Fibroblast of the aortic adventitia (primary cell): ENCODE measurements around the gene ABO. TPM values are rescaled to one million over a fixed set of nuclear protein-coding genes. Genes with fewer than 3 reads are reported as not detected.
"Not testable (repeated sequence)": the region's sequence is repeated elsewhere in the genome, so short reads cannot be mapped to it uniquely, and the experiment has no call there.

Experiments used
- DNase-seq: peaks from one replicate; pipeline ENCODE4 v3.0.0-alpha.2; 2010; ENCODE audit warnings: low read depth
- H3K4me3 ChIP-seq: 2 replicates; pipeline ENCODE4 v1.5.1; 2011; ENCODE audit warnings: low read depth, mild to moderate bottlenecking, control low read depth, low read length, moderate library complexity
- total RNA-seq: library from RNA; depleted of rRNA; stranded (reverse); fragments of >200 nt; gene quantifications from 2 replicates; pipeline ENCODE4 v1.2.3, GENCODE V29; 2012; ENCODE audit warnings: low replicate concordance
- TF ChIP-seq, protein P1 (sequence below): IDR thresholded peaks from 2 replicates; pipeline ENCODE4 v1.5.1; 2011; ENCODE audit warnings: mild to moderate bottlenecking, low read length, control low read depth, inconsistent platforms; ENCODE audit not compliant: insufficient read depth

The ABO gene
- total RNA-seq, result not detected in 2 replicates

DNA sequence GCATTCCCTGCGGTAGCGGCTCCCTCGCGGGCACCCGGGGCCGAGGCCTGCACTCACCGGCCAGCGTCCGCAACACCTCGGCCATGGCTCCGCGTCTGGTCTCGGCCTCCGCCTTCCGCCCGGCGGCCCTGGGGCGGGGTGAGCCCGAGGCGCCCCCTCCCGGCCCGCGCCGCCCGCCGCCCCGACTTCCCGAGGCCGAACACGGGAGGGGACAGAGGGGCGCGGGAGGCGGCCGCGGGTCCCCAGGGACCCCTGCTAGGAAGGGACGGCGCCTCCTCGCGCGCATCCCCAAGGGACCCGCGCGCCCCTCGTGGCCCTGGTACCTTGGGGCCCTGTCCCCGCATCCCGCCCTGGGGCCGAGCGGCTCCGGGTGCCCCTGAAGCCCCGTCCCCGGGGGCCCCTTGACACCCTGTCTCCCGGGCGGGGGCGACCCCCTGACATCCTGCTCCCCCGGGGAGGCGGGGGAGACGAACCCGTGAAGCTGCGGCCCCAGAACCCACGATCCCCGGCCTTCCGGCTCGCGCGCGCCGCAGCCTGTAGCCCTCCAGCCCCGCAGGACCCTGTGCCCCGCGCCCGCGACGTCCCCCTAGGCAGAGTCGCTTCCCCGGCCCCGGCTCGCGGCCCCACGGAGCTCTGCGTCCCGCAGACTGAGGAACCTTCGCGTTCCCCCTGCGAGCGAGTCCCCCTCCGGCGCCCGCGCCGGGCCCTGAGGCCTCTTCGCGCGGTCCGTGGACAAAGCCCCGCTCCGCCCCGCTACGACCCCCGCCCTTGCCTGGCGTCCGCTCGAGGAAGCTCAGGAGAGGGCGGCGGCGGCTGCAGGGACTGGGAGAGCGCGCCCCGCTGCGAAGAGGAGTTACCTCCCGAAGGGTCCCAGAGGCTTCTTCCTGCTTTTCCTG lies at the start of gene ABO:
ABO (minus strand) TSS at position 97 of the 896 bp plus-strand sequence.
- H3K4me3 ChIP-seq, result no peak within 1 kb of the TSS
- DNase-seq, result no peak
- TF ChIP-seq, protein P1, sequence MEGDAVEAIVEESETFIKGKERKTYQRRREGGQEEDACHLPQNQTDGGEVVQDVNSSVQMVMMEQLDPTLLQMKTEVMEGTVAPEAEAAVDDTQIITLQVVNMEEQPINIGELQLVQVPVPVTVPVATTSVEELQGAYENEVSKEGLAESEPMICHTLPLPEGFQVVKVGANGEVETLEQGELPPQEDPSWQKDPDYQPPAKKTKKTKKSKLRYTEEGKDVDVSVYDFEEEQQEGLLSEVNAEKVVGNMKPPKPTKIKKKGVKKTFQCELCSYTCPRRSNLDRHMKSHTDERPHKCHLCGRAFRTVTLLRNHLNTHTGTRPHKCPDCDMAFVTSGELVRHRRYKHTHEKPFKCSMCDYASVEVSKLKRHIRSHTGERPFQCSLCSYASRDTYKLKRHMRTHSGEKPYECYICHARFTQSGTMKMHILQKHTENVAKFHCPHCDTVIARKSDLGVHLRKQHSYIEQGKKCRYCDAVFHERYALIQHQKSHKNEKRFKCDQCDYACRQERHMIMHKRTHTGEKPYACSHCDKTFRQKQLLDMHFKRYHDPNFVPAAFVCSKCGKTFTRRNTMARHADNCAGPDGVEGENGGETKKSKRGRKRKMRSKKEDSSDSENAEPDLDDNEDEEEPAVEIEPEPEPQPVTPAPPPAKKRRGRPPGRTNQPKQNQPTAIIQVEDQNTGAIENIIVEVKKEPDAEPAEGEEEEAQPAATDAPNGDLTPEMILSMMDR, result no peak

DNA sequence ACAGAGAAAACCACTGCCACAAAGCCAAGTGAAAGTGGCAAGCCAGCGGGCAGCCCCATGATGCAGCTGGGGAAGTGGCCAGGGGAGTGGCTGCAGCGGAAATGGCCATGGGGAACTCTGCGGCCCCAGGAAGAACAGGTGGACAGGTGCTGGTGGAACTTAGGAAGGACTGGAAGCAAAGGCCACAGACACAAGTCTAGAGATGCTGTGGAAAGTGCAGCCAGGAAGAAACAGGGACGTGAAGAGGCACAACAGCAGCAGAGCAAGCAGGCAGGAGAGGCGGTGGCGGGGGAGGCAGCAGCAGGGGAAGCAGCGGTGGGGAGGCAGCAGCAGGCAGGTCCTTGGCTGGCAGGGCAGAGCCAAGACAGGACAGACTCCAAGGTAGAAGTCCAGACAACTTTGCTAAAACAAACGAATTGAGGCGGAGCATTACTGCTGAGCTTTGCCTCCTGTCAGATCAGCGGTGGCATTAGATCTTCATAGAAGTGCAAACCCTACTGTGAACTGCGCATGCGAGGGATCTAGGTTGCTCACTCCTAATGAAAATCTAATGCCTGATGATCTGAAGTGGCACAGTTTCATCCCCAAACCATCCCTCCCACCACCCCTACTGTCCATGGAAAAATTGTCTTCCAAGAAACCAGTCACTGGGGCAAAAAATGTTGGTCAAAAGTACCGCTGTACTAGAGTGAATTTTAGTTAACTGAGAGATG lies 49.1 kb upstream of the ABO start:
- DNase-seq, result no peak
- no peak overlapping the region for H3K4me3 ChIP-seq
- TF ChIP-seq, protein P1, result no peak

DNA sequence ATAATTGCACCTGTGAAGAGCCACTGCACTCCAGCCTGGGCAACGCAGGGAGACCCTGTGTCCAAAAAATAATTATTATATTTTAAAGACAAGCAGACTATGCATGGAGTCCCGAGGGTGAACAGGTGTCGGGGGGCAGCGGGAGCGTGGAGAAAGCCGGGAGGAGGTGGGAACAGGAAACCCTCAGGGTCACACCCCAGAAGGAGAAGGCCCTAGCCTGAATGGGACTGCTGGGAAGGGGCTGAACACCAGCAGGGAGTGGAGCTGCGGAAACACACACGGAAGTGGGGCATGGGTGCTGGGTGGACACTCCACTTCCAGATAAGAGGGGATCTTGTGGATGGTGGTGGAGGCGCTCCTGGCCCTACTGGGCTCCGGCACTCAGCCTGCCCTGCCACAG lies 48.2 kb upstream of the ABO start:
- no peak for DNase-seq

DNA sequence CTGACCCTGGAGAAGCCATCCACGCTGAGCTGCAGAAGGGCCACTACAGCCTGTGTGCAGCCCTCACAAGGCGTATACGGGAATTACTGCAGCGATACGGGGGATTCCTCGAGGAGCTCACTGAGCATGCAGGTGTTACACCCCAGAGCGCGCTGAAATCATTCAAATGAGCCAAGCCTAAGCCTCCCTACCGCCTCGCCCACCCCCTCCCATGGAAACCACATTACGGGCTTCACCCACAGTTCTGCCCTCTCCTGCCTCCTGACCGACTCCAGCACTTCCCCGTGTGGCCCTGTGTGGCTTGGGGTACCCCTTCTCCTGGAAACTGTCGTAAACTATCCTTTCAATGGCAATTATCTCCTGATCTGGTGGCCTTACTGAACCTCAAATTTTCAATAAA lies 47.7 kb upstream of the ABO start:
- TF ChIP-seq, protein P1, result no peak
- DNase-seq, result no peak
- H3K4me3 ChIP-seq, result no peak overlapping the region

More for the DNA sequence above, 48.2 kb upstream of the ABO start:
- TF ChIP-seq, protein P1, result no peak
- H3K4me3 ChIP-seq, result no peak overlapping the region

DNA sequence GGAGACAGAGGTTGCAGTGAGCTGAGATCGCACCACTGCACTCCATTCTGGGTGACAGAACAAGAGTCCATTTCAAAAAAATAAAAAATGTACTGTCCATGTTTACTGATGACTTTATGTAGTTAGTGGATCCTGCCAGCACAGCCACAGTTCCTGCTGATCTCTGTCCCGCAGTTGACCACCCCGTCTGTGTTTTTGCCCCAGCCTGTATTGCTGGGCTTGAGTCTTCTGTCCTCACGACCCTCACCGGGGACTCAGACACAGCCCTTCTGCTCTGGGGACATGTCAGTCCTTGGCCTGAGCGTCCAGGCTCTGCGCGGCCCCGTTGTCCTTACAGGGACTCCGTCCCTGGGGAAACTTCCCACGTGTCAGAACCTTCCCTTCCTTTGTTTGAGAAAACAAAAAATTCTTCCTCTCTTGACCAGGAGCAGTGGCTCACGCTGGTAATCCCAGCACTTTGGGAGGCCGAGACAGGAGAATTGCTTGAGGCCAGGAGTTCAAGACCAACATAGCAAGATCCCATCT lies 46.5 kb upstream of the ABO start:
- DNase-seq, result no peak
- H3K4me3 ChIP-seq, result no peak overlapping the region
- TF ChIP-seq, protein P1, result no peak

DNA sequence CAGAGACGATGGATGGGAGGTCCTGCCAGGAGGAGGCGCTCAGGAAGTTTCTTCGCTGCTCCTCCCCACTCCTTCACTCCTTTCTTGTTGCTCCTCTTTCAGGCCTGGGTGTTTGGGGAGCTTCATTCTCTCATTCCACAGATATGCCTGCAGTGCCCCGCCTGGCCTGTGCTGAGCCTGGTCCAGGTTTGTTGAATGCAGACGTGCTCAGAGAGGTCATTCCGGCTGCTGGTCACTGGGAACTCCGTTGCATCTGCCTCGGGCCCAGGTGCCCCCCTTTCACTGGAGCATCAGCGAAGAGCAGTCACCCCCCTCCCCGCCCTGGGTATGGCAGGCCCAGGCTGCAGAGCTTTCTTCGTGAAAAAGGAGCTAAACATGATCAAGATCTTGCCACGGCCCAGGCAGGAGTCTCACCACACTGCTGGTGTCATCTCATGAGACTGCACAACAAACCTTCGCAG lies 45.5 kb upstream of the ABO start:
- TF ChIP-seq, protein P1, result no peak
- no peak overlapping the region for H3K4me3 ChIP-seq
- no peak for DNase-seq

DNA sequence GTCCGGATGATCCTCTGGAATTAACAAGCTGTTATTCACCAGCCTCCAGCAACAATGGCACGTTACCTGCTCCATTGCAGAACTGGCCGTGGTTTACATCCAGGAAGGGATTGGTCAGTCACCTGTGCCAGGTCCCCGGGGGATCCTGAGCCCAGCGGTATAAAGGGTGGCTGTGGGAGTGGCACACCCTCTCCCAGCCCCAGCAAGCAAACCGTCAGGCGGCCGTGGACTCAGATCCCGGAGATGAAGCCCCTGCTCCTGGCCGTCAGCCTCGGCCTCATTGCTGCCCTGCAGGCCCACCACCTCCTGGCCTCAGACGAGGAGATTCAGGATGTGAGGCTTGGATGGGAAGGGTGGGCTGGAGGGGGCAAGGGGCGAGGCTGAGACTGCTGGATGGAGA lies 42.5 kb upstream of the ABO start:
- not testable (repeated sequence) for DNase-seq, H3K4me3 ChIP-seq
